HFFc6 (cell line): ENCODE data around the gene PPP1R16B. TPM values are rescaled to one million over a fixed set of nuclear protein-coding genes. Genes with fewer than 3 reads are reported as not detected.

Source experiments
- DNase-seq: peaks from one replicate; pipeline ENCODE4 v3.0.0-alpha.2; 2018
- H3K27ac Mint-ChIP-seq: 2 replicates; pipeline ENCODE4 v1.8.0; 2020; ENCODE audit warnings: mild to moderate bottlenecking, mixed read lengths
- H3K27me3 Mint-ChIP-seq: 2 replicates; pipeline ENCODE4 v1.8.0; 2021; ENCODE audit warnings: mild to moderate bottlenecking, moderate library complexity, mixed read lengths; ENCODE audit not compliant: insufficient read depth
- H3K36me3 Mint-ChIP-seq: 2 replicates; pipeline ENCODE4 v1.8.0; 2021; ENCODE audit warnings: low read depth, mixed read lengths
- H3K4me1 Mint-ChIP-seq: 2 replicates; pipeline ENCODE4 v1.8.0; 2020; ENCODE audit warnings: low read depth, mixed read lengths
- H3K4me3 Mint-ChIP-seq: 2 replicates; pipeline ENCODE4 v1.8.0; 2020; ENCODE audit warnings: mild to moderate bottlenecking, moderate library complexity, mixed read lengths
- H3K9me3 Mint-ChIP-seq: 2 replicates; pipeline ENCODE4 v1.8.0; 2020; ENCODE audit warnings: mild to moderate bottlenecking, mixed read lengths
- total RNA-seq, 6 experiments: library from RNA; stranded (reverse); fragmentation: NEBNext Ultra II Directional; extraction: Animal tissue kit (Norgen Biotek cat#: 25700); gene quantifications; 2 replicates in 1 of 6; 3 replicates in 5 of 6; pipeline ENCODE4 v1.2.3, GENCODE V29; 2021
- TF ChIP-seq, protein P1 (sequence below): fragments of 200-600 bp; sonication (generic); IDR thresholded peaks from 2 replicates; pipeline ENCODE4 v1.5.0; 2021; ENCODE audit warnings: antibody characterized with exemption, mild to moderate bottlenecking

Gene PPP1R16B
- total RNA-seq, 6 experiments from 2014 or later: not detected

GRCh38 chr20:38962044-38962927 is 156.8 kb downstream of the PPP1R16B start, which contains the start of gene DHX35:
TSS of gene DHX35 (plus strand) at chr20:38962344. CDS start at chr20:38962368, 24 bp downstream.
- Mint-ChIP-seq H3K27ac (peak within 1 kb of the TSS; percentile 94), H3K27me3 (no peaks in the 10 kb centered on the region; the same call in 1 of the 2 replicates), H3K36me3 (peaks cover 16% of the 10 kb centered on the region), H3K4me1 (peaks cover 32% of the 10 kb centered on the region), H3K9me3 (no peaks in the 10 kb centered on the region), H3K4me3 (peak within 1 kb of the TSS; percentile 98)
- peak; percentile 93 for DNase-seq
- TF ChIP-seq, protein P1, sequence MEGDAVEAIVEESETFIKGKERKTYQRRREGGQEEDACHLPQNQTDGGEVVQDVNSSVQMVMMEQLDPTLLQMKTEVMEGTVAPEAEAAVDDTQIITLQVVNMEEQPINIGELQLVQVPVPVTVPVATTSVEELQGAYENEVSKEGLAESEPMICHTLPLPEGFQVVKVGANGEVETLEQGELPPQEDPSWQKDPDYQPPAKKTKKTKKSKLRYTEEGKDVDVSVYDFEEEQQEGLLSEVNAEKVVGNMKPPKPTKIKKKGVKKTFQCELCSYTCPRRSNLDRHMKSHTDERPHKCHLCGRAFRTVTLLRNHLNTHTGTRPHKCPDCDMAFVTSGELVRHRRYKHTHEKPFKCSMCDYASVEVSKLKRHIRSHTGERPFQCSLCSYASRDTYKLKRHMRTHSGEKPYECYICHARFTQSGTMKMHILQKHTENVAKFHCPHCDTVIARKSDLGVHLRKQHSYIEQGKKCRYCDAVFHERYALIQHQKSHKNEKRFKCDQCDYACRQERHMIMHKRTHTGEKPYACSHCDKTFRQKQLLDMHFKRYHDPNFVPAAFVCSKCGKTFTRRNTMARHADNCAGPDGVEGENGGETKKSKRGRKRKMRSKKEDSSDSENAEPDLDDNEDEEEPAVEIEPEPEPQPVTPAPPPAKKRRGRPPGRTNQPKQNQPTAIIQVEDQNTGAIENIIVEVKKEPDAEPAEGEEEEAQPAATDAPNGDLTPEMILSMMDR: peak; percentile 53; the same call in 1 of the 2 replicates

DNA sequence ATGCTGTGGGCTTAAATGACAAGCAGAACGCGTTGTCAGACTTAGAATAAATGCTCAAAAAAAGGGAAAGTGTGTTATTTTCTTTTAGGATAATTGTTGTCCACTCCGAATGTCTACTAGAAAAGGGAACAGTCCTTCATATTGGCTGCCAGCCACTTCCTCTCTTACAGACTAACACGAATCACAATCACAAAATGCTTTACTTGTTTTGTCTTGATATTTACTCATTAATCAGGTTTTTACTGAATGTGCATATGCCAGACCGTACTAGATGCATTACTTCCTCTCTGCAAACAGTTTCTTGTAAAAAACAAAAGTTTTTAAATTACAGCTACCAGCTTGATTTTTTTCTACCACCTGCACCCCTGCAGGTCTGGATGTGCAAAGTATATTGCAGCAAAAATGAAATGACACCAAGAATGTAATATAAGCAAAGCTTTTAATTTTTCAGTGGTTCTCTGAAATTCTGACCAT is 157.5 kb downstream of the PPP1R16B start:
- TF ChIP-seq, protein P1: no peak; the same call in 1 of the 2 replicates
- no peak for DNase-seq
- H3K4me1 Mint-ChIP-seq: peaks cover 37% of the 10 kb centered on the region

GRCh38 chr20:38963745-38964144 is 158.2 kb downstream of the PPP1R16B start:
- no peak overlapping the region; the same call in 1 of the 2 replicates for H3K4me3 Mint-ChIP-seq

More for the DNA sequence above, 157.5 kb downstream of the PPP1R16B start:
- Mint-ChIP-seq H3K27ac (peak overlapping the region; percentile 94), H3K9me3 (no peaks in the 10 kb centered on the region), H3K36me3 (peaks cover 16% of the 10 kb centered on the region), H3K27me3 (no peaks in the 10 kb centered on the region; the same call in 1 of the 2 replicates), H3K4me3 (peak overlapping the region; percentile 98)

GRCh38 chr20:38965264-38965663 is 159.8 kb downstream of the PPP1R16B start:
- Mint-ChIP-seq H3K27me3 (no peaks in the 10 kb centered on the region; the same call in 1 of the 2 replicates), H3K27ac (no peak overlapping the region), H3K4me1 (peaks cover 54% of the 10 kb centered on the region), H3K9me3 (no peaks in the 10 kb centered on the region), H3K4me3 (no peak overlapping the region), H3K36me3 (peaks cover 19% of the 10 kb centered on the region)
- no peak for DNase-seq
- TF ChIP-seq, protein P1: no peak

More at GRCh38 chr20:38963745-38964144, 158.2 kb downstream of the PPP1R16B start:
- Mint-ChIP-seq H3K36me3 (peaks cover 16% of the 10 kb centered on the region), H3K27me3 (no peaks in the 10 kb centered on the region; the same call in 1 of the 2 replicates), H3K9me3 (no peaks in the 10 kb centered on the region), H3K27ac (peak overlapping the region; percentile 45; the same call in 1 of the 2 replicates), H3K4me1 (peaks cover 39% of the 10 kb centered on the region)
- TF ChIP-seq, protein P1: no peak
- no peak for DNase-seq

DNA sequence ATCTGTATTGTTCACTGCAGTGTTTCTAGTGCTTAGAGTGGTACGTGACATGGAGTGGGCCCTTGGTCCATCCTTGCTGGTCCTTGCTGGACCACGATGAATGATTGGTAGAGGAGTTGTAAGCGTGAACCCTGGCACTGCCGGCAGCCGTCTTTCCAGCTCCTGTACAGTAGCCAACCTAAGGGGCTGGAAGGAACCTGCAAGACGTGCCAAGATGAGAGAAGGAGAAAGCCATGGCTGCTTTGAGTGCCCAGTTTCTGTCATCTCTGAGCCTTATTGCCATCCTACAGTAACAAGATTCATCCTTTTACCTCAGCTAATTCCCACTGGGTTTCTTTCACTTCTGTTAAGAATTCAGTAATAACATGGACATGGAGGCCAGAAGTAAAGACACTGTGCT is 162.6 kb downstream of the PPP1R16B start:
- peaks cover 52% of the 10 kb centered on the region for H3K4me1 Mint-ChIP-seq

More for the DNA sequence above, 162.6 kb downstream of the PPP1R16B start:
- Mint-ChIP-seq H3K36me3 (peaks cover 32% of the 10 kb centered on the region), H3K27me3 (no peaks in the 10 kb centered on the region), H3K27ac (no peak overlapping the region), H3K9me3 (no peaks in the 10 kb centered on the region), H3K4me3 (no peak overlapping the region)
- TF ChIP-seq, protein P1: no peak
- DNase-seq: no peak
